Mesenchymal stem cell (in vitro differentiated cells and primary cell): Measurements from ENCODE around the gene SYNJ1.

Source experiments
- DNase-seq: peaks from one replicate; pipeline ENCODE4 v3.0.0-alpha.2; 2013
- H2AFZ ChIP-seq: one replicate; pipeline ENCODE4 v1.6.1; 2013; ENCODE audit warnings: low read depth, mild to moderate bottlenecking, control low read depth, inconsistent platforms, low read length, moderate library complexity
- H2AK5ac ChIP-seq: 2 replicates; pipeline ENCODE4 v1.6.1; 2013; ENCODE audit warnings: low read length, moderate library complexity, mild to moderate bottlenecking, inconsistent platforms; ENCODE audit not compliant: severe bottlenecking
- H2BK120ac ChIP-seq: one replicate; pipeline ENCODE4 v1.6.1; 2013; ENCODE audit warnings: low read depth, mild to moderate bottlenecking, inconsistent platforms, low read length, moderate library complexity
- H2BK12ac ChIP-seq, 2 experiments: one replicate each; pipeline ENCODE4 v1.6.1; 2013; ENCODE audit warnings: inconsistent platforms in 2 of 2, low read length in 2 of 2, mild to moderate bottlenecking in 2 of 2, moderate library complexity in 2 of 2, control low read depth in 1 of 2
- H2BK15ac ChIP-seq: one replicate; pipeline ENCODE4 v1.6.1; 2013; ENCODE audit warnings: mild to moderate bottlenecking, low read depth, inconsistent platforms; ENCODE audit not compliant: poor library complexity, severe bottlenecking
- H2BK5ac ChIP-seq: 2 replicates; pipeline ENCODE4 v1.6.1; 2013; ENCODE audit warnings: low read depth, mild to moderate bottlenecking, low read length, control low read depth, inconsistent platforms; ENCODE audit not compliant: poor library complexity, severe bottlenecking
- H3K14ac ChIP-seq, 2 experiments: one replicate each; pipeline ENCODE4 v1.6.1; 2013; ENCODE audit warnings: inconsistent platforms in 2 of 2, low read length in 2 of 2, control low read depth in 1 of 2, mild to moderate bottlenecking in 1 of 2, moderate library complexity in 1 of 2
- H3K18ac ChIP-seq, 2 experiments: one replicate each; pipeline ENCODE4 v1.6.1; 2013; ENCODE audit warnings: inconsistent platforms in 2 of 2, low read length in 2 of 2, control low read depth in 1 of 2, low read depth in 1 of 2, mild to moderate bottlenecking in 1 of 2
- H3K23ac ChIP-seq, 2 experiments: one replicate each; pipeline ENCODE4 v1.6.1; 2013; ENCODE audit warnings: inconsistent platforms in 2 of 2, low read length in 2 of 2, mild to moderate bottlenecking in 2 of 2, moderate library complexity in 2 of 2, control low read depth in 1 of 2
- H3K27ac ChIP-seq: 2 replicates; pipeline ENCODE4 v1.5.1; 2013; ENCODE audit warnings: mild to moderate bottlenecking, moderate library complexity, low read length, control low read depth, inconsistent platforms; ENCODE audit not compliant: poor library complexity, severe bottlenecking
- H3K27me3 ChIP-seq, 2 experiments: 2 replicates each; pipeline versions ENCODE4 v1.6.1 to v1.7.0; 2013; ENCODE audit warnings: low read length in 2 of 2, mild to moderate bottlenecking in 2 of 2, moderate library complexity in 2 of 2, control low read depth in 1 of 2, inconsistent platforms in 1 of 2; ENCODE audit not compliant: control insufficient read depth in 1 of 2, insufficient read depth in 1 of 2
- H3K36me3 ChIP-seq, 2 experiments: 2 replicates each; pipeline versions ENCODE4 v1.6.1 to v1.7.0; 2013; ENCODE audit warnings: low read length in 2 of 2, control low read depth in 1 of 2, inconsistent platforms in 1 of 2, low read depth in 1 of 2, mild to moderate bottlenecking in 1 of 2; ENCODE audit not compliant: insufficient read depth in 2 of 2, control insufficient read depth in 1 of 2
- H3K4ac ChIP-seq, 2 experiments: one replicate each; pipeline ENCODE4 v1.6.1; 2013; ENCODE audit warnings: inconsistent platforms in 2 of 2, low read length in 2 of 2, mild to moderate bottlenecking in 2 of 2, moderate library complexity in 2 of 2, control low read depth in 1 of 2, low read depth in 1 of 2
- H3K4me1 ChIP-seq: 2 replicates; pipeline ENCODE4 v1.6.1; 2013; ENCODE audit warnings: low read depth, low read length, control low read depth; ENCODE audit not compliant: control insufficient read depth, insufficient read depth
- H3K4me2 ChIP-seq: 2 replicates; pipeline ENCODE4 v1.6.1; 2013; ENCODE audit warnings: low read length, mild to moderate bottlenecking, inconsistent platforms; ENCODE audit not compliant: poor library complexity, severe bottlenecking
- H3K4me3 ChIP-seq, 2 experiments: 2 replicates each; pipeline versions ENCODE4 v1.5.1 to v1.7.0; 2013; ENCODE audit warnings: low read length in 2 of 2, mild to moderate bottlenecking in 2 of 2, control low read depth in 1 of 2, low read depth in 1 of 2; ENCODE audit not compliant: insufficient read depth in 1 of 2
- H3K79me1 ChIP-seq: replicated peaks from 2 replicates; pipeline ENCODE4 v1.6.1; 2013; ENCODE audit warnings: mild to moderate bottlenecking, control low read depth, low read length, inconsistent platforms; ENCODE audit not compliant: poor library complexity, severe bottlenecking
- H3K9ac ChIP-seq: 2 replicates; pipeline ENCODE4 v1.7.0; 2013; ENCODE audit warnings: mild to moderate bottlenecking, low read length, moderate library complexity
- H3K9me3 ChIP-seq: 2 replicates; pipeline ENCODE4 v1.7.0; 2013; ENCODE audit warnings: mild to moderate bottlenecking, low read length; ENCODE audit not compliant: control insufficient read depth
- H4K8ac ChIP-seq: one replicate; pipeline ENCODE4 v1.6.1; 2013; ENCODE audit warnings: inconsistent platforms, mild to moderate bottlenecking, low read length, moderate library complexity
- H4K91ac ChIP-seq: one replicate; pipeline ENCODE4 v1.6.1; 2013; ENCODE audit warnings: mild to moderate bottlenecking, low read length, inconsistent platforms
- WGBS: methylation state at CpG from one replicate; pipeline ENCODE4 v1.1.7; 2013; ENCODE audit warnings: mixed read lengths; 5-methylcytosine and 5-hydroxymethylcytosine counted together

Gene SYNJ1

DNA sequence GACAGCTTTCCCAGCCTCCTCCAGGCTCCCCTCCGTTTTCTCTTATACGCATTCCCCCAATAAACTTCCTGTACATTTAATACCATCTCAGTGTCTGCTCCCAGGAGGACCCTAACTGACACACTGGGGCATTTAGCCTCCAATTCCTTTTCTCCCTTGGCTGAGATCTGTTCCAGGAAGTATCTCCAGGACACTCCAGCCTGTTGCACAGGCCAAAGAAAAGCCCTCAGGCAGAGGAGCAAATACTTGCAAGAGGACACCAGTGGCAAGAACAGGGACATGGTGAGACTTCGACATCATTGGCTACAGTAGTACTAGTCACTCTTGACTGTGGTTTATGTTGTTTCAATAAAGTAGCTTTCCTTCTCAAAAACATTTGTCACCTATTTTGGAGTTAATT lies 4.7 kb upstream of the SYNJ1 start:
- WGBS = 94% methylated on average over 2 of the region's 3 CpGs
- no peaks in the 10 kb centered on the region for H3K4me1 ChIP-seq
- H3K18ac ChIP-seq = no peak overlapping the region
- H4K8ac ChIP-seq = no peak overlapping the region
- no peak overlapping the region for H2AK5ac ChIP-seq
- H2BK120ac ChIP-seq = no peak overlapping the region
- H2BK5ac ChIP-seq = no peak overlapping the region
- H2AFZ ChIP-seq = no peak overlapping the region
- no peak overlapping the region for H2BK12ac ChIP-seq
- H3K27ac ChIP-seq = no peak overlapping the region
- H3K9me3 ChIP-seq = no peaks in the 10 kb centered on the region
- H3K9ac ChIP-seq = no peak overlapping the region
- H3K4ac ChIP-seq = no peak overlapping the region
- H2BK15ac ChIP-seq = no peak overlapping the region
- H3K36me3 ChIP-seq = peaks cover 2 to 48% of the 10 kb centered on the region in 2 experiments
- DNase-seq = no peak
- H3K4me3 ChIP-seq = no peak overlapping the region
- H3K4me2 ChIP-seq = no peak overlapping the region
- no peak overlapping the region for H3K14ac ChIP-seq
- no peak overlapping the region for H3K23ac ChIP-seq
- H4K91ac ChIP-seq = no peak overlapping the region
- H3K27me3 ChIP-seq = no peaks in the 10 kb centered on the region
- H3K79me1 ChIP-seq = peaks cover 3% of the 10 kb centered on the region

GRCh38 chr21:32728848-32729247 lies 1.0 kb upstream of the SYNJ1 start:
- no peak overlapping the region for H2BK12ac ChIP-seq
- H4K91ac ChIP-seq = no peak overlapping the region
- WGBS = 68% methylated on average over 3 of the region's 3 CpGs
- no peak overlapping the region for H2AFZ ChIP-seq
- no peak overlapping the region for H2BK5ac ChIP-seq
- H3K27ac ChIP-seq = no peak overlapping the region
- H3K9ac ChIP-seq = peak overlapping the region; percentile 82
- no peak overlapping the region for H3K18ac ChIP-seq
- H3K9me3 ChIP-seq = no peaks in the 10 kb centered on the region
- H3K4me2 ChIP-seq = peak overlapping the region; percentile 87
- peaks cover 2% of the 10 kb centered on the region for H3K4me1 ChIP-seq
- DNase-seq = no peak
- H2BK15ac ChIP-seq = no peak overlapping the region
- H2BK120ac ChIP-seq = no peak overlapping the region
- peaks cover 7% of the 10 kb centered on the region for H3K79me1 ChIP-seq
- peaks cover 2 to 21% of the 10 kb centered on the region in 2 experiments for H3K36me3 ChIP-seq
- no peak overlapping the region for H3K4ac ChIP-seq
- peak overlapping the region in 1 of 2 experiments; percentile 82 for H3K4me3 ChIP-seq
- H3K23ac ChIP-seq = no peak overlapping the region
- H3K27me3 ChIP-seq = no peaks in the 10 kb centered on the region
- no peak overlapping the region for H2AK5ac ChIP-seq
- H3K14ac ChIP-seq = no peak overlapping the region
- H4K8ac ChIP-seq = no peak overlapping the region

DNA sequence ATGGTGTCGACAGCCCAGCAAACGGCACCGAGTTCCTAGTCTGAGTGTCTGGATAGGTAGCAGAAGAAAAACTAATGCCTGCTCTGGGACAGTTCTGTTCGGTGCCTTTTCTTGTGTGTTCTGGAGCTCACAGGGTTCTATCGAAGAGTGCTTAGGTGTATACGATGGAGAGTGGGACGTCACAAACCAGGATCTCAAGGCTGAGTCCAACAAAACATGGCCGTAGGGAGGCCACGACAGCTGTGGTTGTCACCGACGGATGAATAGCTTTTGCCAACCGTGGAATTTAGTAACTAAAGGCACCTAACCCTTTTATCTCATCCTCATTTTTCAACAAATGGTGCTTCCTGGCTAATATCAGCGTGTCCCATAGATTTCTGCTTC lies 635 bp upstream of the SYNJ1 start:
- H2BK120ac ChIP-seq = no peak overlapping the region
- H3K4me3 ChIP-seq = peak overlapping the region; percentile 65 to 82
- H2BK12ac ChIP-seq = no peak overlapping the region
- H2AFZ ChIP-seq = peak overlapping the region; percentile 55
- H3K4me1 ChIP-seq = peaks cover 2% of the 10 kb centered on the region
- H3K9me3 ChIP-seq = no peaks in the 10 kb centered on the region
- DNase-seq = no peak
- no peak overlapping the region for H3K23ac ChIP-seq
- H3K14ac ChIP-seq = no peak overlapping the region
- no peak overlapping the region for H4K8ac ChIP-seq
- H4K91ac ChIP-seq = no peak overlapping the region
- H3K4me2 ChIP-seq = peak overlapping the region; percentile 87
- peaks cover 11% of the 10 kb centered on the region for H3K79me1 ChIP-seq
- no peak overlapping the region for H3K4ac ChIP-seq
- peaks cover 3 to 21% of the 10 kb centered on the region in 2 experiments for H3K36me3 ChIP-seq
- no peaks in the 10 kb centered on the region for H3K27me3 ChIP-seq
- H3K18ac ChIP-seq = no peak overlapping the region
- H2BK15ac ChIP-seq = no peak overlapping the region
- WGBS = 8% methylated on average over 13 of the region's 13 CpGs
- H2BK5ac ChIP-seq = no peak overlapping the region
- peak overlapping the region; percentile 65 for H3K27ac ChIP-seq
- peak overlapping the region; percentile 82 for H3K9ac ChIP-seq
- no peak overlapping the region for H2AK5ac ChIP-seq

DNA sequence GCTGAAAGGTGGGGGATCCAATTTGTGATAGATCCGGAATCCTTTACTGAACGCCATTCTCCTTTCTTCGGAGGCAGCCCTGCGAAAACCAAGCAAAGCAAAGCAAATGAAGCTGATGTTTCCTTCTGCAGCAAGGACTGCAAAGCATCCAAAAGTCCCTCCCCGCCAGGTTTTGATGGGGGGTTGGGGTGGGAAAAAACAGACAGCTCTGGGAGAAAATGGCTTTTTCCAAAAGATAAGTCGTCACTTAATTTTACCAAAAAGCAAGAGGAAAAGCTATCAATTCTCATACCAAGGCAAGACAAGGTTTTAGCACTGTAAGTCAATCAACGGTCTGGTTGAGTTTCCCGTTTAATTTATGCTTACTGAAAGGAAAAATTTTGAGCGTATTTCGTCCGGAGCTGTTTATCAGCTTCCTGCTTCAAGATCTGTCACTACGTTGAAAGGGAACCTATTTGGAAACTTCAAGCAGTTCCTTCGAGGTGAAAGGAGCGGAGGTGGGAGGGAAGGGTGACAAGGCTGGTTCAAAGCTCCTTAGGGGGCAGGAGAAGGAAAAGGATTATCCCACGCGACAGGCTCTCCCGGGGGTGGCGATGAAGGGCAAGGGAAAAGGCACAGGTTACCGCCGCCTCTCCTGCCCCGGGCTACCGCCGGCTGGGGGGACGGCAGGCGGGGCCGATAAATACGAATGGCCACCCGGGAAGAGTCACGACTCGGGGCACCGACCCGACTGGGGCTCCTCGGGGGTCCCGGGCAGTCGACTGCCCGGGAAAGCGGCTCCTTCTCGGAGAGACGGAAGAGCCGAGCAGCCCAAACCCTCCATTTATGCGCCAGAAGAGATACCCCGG lies 750 bp downstream of the SYNJ1 start:
- Histone ChIP-seq H3K18ac (peak overlapping the region; percentile 75 to 98), H3K9ac (peak overlapping the region; percentile 82), H2AFZ (peak overlapping the region; percentile 97), H4K8ac (no peak overlapping the region), H2BK12ac (no peak overlapping the region), H2BK120ac (no peak overlapping the region), H3K4me3 (peak overlapping the region; percentile 82 to 90), H3K4me2 (peak overlapping the region; percentile 73), H3K9me3 (no peaks in the 10 kb centered on the region), H3K14ac (peak overlapping the region in 1 of 2 experiments; percentile 48), H3K4ac (peak overlapping the region in 1 of 2 experiments; percentile 86), H3K4me1 (peaks cover 2% of the 10 kb centered on the region), H3K79me1 (peaks cover 13% of the 10 kb centered on the region), H2BK5ac (peak overlapping the region; percentile 48), H3K27me3 (no peaks in the 10 kb centered on the region), H3K23ac (peak overlapping the region in 1 of 2 experiments; percentile 96), H3K27ac (peak overlapping the region; percentile 64), H3K36me3 (peaks cover 3 to 18% of the 10 kb centered on the region in 2 experiments), H2BK15ac (peak overlapping the region; percentile 94), H4K91ac (no peak overlapping the region), H2AK5ac (no peak overlapping the region)
- WGBS = under 1% methylated on average over 41 of the region's 42 CpGs
- DNase-seq = peak; percentile 47
